Stimulated activated CD4-positive, alpha-beta T cell treated with anti-CD3 and anti-CD28 coated beads, Interleukin-1b, Interleukin-23, amount 100 ng/mL, for 4 hours (primary cell): Measurements from ENCODE around the gene SLC38A10.
A peak's percentile ranks its signal among the peaks of the same experiment; 100 is the strongest.

Experiments used
- DNase-seq, 2 donors: peaks; one replicate each; pipeline ENCODE4 v3.0.0-alpha.2; 2020; ENCODE audit warnings: low read depth in 2 of 2

Gene SLC38A10

DNA sequence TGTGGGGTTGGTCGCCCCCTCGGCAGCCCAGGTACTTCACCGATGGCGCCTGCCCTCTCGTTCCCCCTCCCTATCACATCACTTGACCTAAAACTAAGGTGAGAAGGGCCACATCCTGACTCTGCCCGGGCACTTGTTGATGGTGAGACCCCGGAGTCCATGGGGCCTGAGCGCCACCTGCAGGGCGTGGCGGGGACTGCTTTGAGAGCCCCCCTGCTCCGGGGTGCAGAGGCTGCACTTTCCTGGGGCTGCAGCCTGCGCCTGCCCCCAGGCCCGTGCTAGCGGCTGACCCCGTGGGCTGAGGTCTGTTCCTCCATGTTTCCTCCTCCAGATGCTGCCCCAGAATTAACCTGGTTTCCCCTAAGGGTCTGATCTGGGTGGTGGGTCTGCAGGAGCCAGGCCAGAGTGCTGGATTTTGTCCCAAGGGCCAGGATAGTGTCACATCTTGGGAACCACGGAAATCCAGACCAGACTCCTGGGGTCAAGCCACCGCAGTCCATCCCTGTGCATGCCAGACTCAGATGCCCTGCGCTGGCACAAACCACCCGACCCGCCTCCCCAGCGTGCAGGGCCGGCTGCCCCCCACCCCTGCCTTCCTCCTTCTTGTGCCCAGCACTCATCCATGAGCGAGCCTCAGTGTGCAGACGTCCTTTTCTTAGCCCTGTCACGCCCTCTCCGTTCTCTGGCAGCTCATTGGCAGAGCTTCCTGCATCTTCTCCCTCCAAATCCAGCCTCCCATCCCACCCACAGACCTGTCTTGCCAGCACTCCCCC is 53.3 kb downstream of the SLC38A10 start:
- peak; percentile 45 to 56 for DNase-seq

DNA sequence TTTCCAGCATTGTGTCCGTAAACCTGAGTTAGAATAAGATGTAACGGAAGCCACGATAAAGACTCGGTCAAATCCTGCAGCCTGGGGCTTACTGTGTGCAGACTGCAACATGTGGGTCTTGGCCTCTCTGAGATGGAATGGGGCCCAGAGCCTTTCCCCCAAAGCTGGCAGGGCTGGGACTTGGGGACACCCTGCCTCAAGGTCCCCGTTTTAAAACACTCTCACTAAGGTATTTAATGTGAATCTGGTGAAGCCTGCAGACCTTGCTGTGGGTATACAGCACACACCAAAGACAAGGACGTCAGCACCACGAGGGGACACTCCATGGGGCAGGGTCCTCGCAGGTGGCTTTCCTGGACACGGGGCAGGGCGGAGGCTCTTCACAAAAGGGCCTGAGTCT is 53.9 kb downstream of the SLC38A10 start:
- no peak for DNase-seq

- no peak for DNase-seq
These were observed 54.3 kb downstream of the SLC38A10 start for GRCh38 chr17:81240761-81241160.

DNA sequence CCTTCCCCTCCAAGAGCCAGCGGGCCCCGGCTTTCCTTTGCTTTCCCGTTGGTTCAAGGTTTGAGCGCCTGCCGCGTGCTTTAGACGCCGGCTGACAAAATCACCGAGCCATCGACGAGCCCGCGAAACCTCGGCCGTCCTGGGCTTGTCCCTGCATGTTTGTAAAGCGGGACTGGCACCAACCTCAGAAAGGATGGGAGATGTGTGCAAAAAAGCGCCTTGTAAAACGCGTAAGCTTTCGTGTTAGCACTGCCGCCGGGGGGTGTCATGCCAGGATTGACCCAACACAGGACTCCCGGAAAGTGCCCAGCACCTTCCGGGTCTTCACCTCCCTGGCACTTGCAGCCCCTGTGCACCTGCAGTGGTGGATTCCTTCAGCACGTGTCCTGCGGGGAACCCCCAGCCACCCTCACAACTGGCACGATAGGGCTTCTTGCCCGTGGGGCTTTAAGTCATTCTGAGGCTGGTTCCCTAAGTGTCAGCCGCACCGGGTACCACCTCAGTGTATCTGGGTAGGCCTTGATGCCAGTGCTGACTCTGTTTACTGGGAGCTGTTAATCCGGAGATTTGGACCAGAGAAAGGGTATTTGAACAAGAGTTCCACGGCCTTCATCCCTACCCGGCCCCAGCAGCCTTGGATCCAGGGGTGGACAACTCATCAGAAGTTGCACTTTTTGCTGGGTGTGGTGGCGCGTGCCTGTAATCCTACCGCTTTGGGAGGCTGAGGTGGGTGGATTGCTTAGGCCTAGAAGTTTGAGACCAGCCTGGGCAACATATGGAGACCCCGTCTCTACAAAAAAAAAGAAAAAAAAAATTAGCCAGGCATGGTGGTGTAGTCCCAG is 55.2 kb downstream of the SLC38A10 start:
- peak in 1 of 2 donors; percentile 49 for DNase-seq

GRCh38 chr17:81238815-81239713 is 56.0 kb downstream of the SLC38A10 start, which contains the start of the genes NDUFAF8 and TEPSIN:
NDUFAF8 (plus strand) TSS chr17:81239318; CDS start chr17:81239364, 46 bp downstream.
TEPSIN (minus strand) TSS chr17:81239055; CDS start chr17:81239033, 22 bp downstream.
- peak; percentile 86 to 88 for DNase-seq

DNA sequence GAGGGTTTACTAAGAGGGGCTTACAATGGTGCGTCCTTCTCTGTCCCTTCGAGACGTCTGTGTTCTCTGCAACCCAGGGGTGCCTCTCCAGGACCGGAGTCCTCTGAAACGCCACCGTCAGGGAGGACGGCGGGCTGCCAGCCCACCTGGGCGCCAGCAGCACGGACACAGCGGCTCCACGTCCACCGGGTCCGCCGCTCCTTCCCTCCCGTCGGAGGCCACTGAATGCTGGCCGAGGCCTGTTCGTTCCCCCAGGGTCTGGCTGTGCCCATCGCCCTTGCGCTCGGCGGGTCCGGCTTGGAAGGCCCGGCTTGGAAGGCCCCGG is 56.7 kb downstream of the SLC38A10 start:
- no peak for DNase-seq

DNA sequence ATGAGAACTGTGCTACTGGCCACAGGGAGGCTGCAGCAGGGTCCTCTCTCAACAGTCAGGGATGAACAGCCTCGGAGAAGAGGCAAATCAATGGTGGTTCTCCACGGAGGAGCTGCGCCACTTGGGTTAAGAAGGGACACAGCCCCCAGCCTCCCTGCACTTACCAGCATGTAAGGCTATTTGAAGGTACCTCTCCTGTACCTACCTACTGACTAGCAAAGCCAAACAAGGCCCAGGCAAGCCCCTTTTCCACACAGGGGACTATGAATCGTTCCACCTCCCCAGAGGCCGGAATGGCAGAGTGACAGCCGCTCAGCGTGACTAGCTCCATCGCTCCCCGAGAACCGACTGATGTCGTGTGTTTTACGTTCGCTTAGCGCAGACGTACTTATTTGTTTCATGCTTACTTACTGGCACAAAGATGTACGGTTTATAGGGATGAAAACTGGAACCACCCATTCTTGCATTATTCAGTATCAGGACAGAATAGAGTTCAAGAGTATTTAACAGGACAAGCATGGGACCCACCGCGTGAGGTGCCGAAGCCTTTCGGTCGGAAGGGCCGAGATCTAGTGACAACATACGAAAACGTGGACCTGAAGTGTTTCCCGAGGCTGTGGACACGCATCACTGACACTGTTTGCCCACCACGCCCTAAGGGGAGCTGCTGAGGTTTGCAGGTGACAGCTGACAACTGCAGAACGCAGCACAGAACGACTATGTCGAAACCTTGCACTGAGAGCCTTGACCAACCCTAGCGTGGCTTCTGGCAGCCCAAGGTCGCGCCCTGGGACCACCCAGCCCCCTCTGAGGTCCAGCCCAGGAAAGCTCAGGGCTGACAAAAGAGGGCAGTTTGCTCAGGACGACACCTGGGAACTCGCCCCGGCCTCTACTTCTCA is 57.3 kb downstream of the SLC38A10 start:
- no peak for DNase-seq

DNA sequence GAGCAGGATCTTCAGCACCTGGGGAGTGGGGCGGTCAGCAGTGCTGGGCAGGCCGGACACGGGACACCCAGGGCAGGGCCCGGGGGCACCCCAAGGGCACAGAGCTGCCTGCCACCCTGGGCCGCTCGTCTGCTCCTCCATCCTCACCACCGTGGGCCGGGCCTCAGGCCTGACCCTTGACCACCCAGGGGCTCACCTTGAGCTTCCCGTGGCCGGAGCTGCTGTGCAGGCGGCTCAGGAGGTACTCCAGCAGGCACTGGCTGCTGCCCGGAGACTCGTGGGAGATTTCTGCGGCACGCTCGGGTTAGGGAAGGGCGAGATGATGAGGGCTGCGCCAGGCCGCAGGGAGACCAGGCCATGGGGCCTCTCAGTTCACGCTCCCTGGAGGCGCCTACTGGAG is 58.3 kb downstream of the SLC38A10 start:
- DNase-seq = no peak

- no peak for DNase-seq
These were observed 59.0 kb downstream of the SLC38A10 start for GRCh38 chr17:81235822-81236740.

GRCh38 chr17:81234940-81235821 is 59.9 kb downstream of the SLC38A10 start:
- no peak for DNase-seq

DNA sequence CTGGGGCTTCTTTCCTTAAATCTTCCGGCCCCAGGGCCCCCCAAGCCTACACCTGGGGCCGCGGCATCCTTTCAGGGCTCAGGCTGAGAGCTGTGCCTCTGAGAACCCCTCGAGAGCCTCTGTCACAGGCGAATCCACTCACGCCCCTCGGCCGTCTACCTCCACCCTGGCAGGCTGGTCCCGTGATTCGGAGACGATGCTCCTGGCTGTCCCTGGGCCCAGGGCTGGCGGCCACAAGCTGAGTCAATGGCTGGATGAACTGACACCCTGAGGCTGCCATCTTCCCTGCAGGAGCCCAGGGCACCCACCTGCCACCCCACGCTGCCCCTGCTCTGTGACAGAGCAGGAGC is 60.6 kb downstream of the SLC38A10 start:
- no peak for DNase-seq

- no peak for DNase-seq
These were observed 61.1 kb downstream of the SLC38A10 start for GRCh38 chr17:81233811-81234505.

DNA sequence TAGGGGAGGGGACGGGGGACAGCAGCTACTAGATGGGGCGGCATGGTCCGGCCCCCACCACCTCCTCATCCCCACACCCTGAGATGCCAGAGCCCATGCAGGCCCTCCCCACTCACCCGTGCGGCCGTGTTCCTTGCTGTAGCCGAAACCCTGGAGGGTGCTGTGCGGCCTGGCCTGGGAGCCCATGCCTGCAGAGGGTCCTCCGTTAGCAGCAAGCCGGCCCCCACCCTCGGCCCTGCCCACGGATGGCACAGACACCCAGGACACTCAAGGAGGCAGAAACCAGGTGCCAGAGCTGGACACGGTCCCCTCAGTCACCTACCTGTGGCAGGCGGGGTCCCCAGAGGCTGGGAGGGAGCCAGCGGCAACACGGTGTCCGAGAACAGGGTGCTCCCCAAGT is 61.8 kb downstream of the SLC38A10 start:
- no peak for DNase-seq

GRCh38 chr17:81232616-81233241 is 62.4 kb downstream of the SLC38A10 start:
- no peak for DNase-seq

DNA sequence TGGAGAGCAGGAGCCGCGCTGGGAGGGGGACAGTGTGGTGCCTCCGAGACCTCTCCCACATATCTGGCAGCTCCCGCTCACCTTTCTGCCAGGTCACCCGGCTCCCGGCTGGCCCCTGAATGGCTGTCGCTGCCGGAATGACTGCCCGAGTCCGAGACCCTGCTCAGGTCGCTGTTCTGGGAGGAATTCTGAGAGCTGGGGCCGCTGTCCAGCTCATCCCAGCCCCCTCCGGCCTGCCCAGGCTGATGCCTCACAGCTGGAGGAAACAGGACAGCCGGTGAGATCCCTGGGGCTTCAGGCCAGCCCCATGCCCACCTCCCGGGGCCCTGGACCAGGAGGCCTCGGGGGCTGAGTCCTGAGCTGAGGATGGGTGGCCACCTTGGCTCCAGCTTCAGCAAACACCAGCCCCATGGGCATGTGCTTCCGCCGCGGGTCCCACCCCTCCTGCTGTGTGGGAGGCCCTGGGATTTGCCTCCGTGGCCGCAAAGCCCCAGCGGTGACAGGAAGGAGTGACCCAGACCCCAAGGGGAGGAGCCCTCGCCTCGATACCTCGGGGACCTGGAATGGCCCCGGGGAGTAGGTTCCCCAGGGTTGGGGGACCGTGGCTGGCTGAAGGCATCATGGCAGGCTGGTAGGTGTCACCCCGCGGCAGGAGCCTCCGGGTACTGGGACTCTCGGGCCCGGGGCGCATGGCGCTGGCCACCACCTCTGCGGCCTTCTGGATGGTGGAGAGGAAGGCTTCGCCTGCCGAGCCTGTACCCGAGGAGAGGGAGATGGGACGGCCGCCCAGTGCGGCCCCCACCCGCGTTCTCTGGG is 63.1 kb downstream of the SLC38A10 start:
- no peak for DNase-seq

- no peak for DNase-seq
These were observed 63.9 kb downstream of the SLC38A10 start for GRCh38 chr17:81231121-81231645.
